Measurements from ENCODE around the gene MRPL44. TPM values are rescaled to one million over a fixed set of nuclear protein-coding genes. Genes with fewer than 3 reads are reported as not detected.

Gene MRPL44
- total and polyA plus RNA-seq, 2 of the 13 experiments (the other 11 are each of a cell fraction or from before 2014, with no cell fraction given) = 38.4 to 78.0 TPM

- peak; percentile 91 for ATAC-seq
- H3K4me2 ChIP-seq (ENCODE audit: low read depth, low read length) = no peak overlapping the region
- no peak for DNase-seq (ENCODE audit: low spot score)
- H3K36me3 ChIP-seq (replicated peaks in 1 of 2; ENCODE audit: control insufficient read depth in 1 of 2, insufficient read depth in 2 of 2, low read length in 2 of 2) = no peaks in the 10 kb centered on the region; a peak in 1 of 5 replicates
- H3K4me3 ChIP-seq (replicated peaks in 1 of 3; ENCODE audit: insufficient read depth in 1 of 3, low read depth in 2 of 3, low read length in 3 of 3) = no peak overlapping the region
- CTCF ChIA-PET (ENCODE audit: low intra/inter-chr PET ratio, low total read pairs) = no interaction called here
- no peak for FAIRE-seq
- in situ Hi-C loops (cut with HindIII; ENCODE audit: extremely low pct_ligation_motif_present, low pct_unique_long_range_greater_than_20kb) (no loop called here), intact Hi-C loops (cut with micrococcal nuclease; ENCODE audit: unreplicated experiment) (no loop called here)
- H3K79me2 ChIP-seq (ENCODE audit: insufficient read depth, low read length) = no peaks in the 10 kb centered on the region
- no TSS peak for BruUV-seq (replicated peaks)
- whole genome bisulfite sequencing (ENCODE audit: low lambda C conversion rate) = 80% methylated on average over 2 of the region's 2 CpGs
- POLR2A ChIA-PET = no interaction called here
- H3K27me3 ChIP-seq (ENCODE audit: control insufficient read depth in 1 of 2, insufficient read depth in 2 of 2, low read length in 2 of 2) = no peaks in the 10 kb centered on the region
- no peak overlapping the region for H3K27ac ChIP-seq (ENCODE audit: extremely low read length, insufficient read depth, low read length)
- 0 out of 2 replicates have a peak, but pooled peaks cover 8% of the 10 kb centered on the region for H3K4me1 ChIP-seq (ENCODE audit: insufficient read depth, low read length)
- no peak overlapping the region for H3K9ac ChIP-seq (ENCODE audit: insufficient read depth, low read depth, low read length)
- H3K9me3 ChIP-seq (ENCODE audit: low read length) = no peaks in the 10 kb centered on the region
- no peak overlapping the region for H2AFZ ChIP-seq (ENCODE audit: low read length)
- H4K20me1 ChIP-seq (ENCODE audit: insufficient read depth, low read length) = no peaks in the 10 kb centered on the region
- TF ChIP-seq, protein P1, sequence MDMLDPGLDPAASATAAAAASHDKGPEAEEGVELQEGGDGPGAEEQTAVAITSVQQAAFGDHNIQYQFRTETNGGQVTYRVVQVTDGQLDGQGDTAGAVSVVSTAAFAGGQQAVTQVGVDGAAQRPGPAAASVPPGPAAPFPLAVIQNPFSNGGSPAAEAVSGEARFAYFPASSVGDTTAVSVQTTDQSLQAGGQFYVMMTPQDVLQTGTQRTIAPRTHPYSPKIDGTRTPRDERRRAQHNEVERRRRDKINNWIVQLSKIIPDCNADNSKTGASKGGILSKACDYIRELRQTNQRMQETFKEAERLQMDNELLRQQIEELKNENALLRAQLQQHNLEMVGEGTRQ (IDR thresholded peaks at IDR 0.05; ENCODE audit: low read depth, low read length) = peak; percentile 60; the same call in 1 of the 2 replicates
- TF ChIP-seq, protein P1 (CRISPR knock-in tag; IDR thresholded peaks at IDR 0.05; ENCODE audit: borderline replicate concordance) = peak; percentile 74; the same call in 1 of the 2 replicates
- TF ChIP-seq LCORL (IDR thresholded peaks at IDR 0.05) = no peak
- no peak for TF ChIP-seq LCORL (CRISPR knock-in tag; IDR thresholded peaks at IDR 0.05)
- no peak for TF ChIP-seq FOXP1 (IDR thresholded peaks at IDR 0.05)
- TF ChIP-seq FOXP1 (CRISPR knock-in tag; IDR thresholded peaks at IDR 0.05) = peak; percentile 17; the same call in 1 of the 2 replicates
- TF ChIP-seq, protein P2, sequence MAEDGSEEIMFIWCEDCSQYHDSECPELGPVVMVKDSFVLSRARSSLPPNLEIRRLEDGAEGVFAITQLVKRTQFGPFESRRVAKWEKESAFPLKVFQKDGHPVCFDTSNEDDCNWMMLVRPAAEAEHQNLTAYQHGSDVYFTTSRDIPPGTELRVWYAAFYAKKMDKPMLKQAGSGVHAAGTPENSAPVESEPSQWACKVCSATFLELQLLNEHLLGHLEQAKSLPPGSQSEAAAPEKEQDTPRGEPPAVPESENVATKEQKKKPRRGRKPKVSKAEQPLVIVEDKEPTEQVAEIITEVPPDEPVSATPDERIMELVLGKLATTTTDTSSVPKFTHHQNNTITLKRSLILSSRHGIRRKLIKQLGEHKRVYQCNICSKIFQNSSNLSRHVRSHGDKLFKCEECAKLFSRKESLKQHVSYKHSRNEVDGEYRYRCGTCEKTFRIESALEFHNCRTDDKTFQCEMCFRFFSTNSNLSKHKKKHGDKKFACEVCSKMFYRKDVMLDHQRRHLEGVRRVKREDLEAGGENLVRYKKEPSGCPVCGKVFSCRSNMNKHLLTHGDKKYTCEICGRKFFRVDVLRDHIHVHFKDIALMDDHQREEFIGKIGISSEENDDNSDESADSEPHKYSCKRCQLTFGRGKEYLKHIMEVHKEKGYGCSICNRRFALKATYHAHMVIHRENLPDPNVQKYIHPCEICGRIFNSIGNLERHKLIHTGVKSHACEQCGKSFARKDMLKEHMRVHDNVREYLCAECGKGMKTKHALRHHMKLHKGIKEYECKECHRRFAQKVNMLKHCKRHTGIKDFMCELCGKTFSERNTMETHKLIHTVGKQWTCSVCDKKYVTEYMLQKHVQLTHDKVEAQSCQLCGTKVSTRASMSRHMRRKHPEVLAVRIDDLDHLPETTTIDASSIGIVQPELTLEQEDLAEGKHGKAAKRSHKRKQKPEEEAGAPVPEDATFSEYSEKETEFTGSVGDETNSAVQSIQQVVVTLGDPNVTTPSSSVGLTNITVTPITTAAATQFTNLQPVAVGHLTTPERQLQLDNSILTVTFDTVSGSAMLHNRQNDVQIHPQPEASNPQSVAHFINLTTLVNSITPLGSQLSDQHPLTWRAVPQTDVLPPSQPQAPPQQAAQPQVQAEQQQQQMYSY (CRISPR knock-in tag; IDR thresholded peaks at IDR 0.05) = no peak
- no peak for TF ChIP-seq SATB2 (CRISPR knock-in tag; IDR thresholded peaks at IDR 0.05)
- TF ChIP-seq ZMYM4 (CRISPR knock-in tag; IDR thresholded peaks at IDR 0.05) = peak; percentile 35; the same call in 1 of the 2 replicates
- no peak for TF ChIP-seq ZNF75D (CRISPR knock-in tag; IDR thresholded peaks at IDR 0.05; ENCODE audit: borderline replicate concordance)
- no peak for TF ChIP-seq ZNF383 (CRISPR knock-in tag; IDR thresholded peaks at IDR 0.05; ENCODE audit: borderline replicate concordance)
- TF ChIP-seq ZSCAN25 (CRISPR knock-in tag; IDR thresholded peaks at IDR 0.05) = no peak
These were observed 22.6 kb downstream of the MRPL44 start for GRCh38 chr2:223979730-223980396.

Data from HepG2 (cell line).